Measurements from ENCODE around the gene SLAIN2.

Gene SLAIN2

DNA sequence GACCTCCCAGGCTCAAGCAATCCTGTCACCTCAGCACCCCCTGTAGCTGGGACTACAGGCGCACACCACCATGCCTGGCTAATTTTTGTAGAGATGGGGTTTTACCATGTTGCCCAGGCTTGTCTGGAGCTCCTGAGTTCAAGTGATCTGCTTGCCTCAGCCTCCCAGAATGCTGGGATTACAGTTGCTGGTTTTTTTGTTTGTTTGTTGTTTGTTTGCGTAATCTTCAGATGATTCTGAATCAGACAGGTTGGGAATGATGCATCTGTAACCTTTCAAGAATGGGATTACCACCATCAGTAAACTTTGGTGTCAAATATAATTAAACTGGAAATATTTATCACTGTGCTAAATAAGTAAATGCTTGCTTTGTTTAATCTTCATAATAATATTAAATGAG, 79.8 kb downstream of the SLAIN2 start:
- no peak for TF ChIP-seq CTCF (IDR thresholded peaks at IDR 0.05)

DNA sequence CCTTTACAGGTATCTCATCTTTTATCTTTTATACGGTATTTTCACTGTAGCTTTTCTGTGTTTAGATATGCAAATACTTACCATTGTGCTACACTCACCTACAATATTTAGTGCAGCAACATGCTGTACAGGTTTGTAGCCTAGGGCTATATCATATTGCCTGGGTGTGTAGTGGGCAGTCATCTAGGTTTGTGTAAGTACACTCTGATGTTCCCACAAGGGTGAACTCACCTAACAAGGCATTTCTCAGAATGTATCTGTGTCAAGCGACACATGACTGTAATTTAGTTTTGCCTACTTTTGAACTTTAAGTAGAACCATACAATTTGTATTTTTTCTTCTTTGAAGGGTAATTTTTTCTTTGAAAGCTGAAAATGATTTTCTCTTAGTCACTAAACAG, 87.6 kb downstream of the SLAIN2 start:
- H3K27ac ChIP-seq, result no peak overlapping the region
- intact Hi-C loops (cut with DNase I; ENCODE audit: low total_unique reads), result no loop called here
- no peaks in the 10 kb centered on the region for H3K9me3 ChIP-seq
- H3K27me3 ChIP-seq, result no peaks in the 10 kb centered on the region
- no peak for TF ChIP-seq CTCF (IDR thresholded peaks at IDR 0.05)
- no peak overlapping the region for H3K4me3 ChIP-seq
- H3K4me1 ChIP-seq, result no peaks in the 10 kb centered on the region
- peaks cover 4 to 20% (median 6%) of the 10 kb centered on the region in 3 donors for H3K36me3 ChIP-seq
- no peak for DNase-seq

More for the DNA sequence above, 79.8 kb downstream of the SLAIN2 start:
- intact Hi-C loops (cut with DNase I; ENCODE audit: low total_unique reads), result no loop called here
- no peak for DNase-seq
- H3K36me3 ChIP-seq, result peaks cover 28 to 45% (median 36%) of the 10 kb centered on the region in 3 donors
- no peak overlapping the region for H3K4me3 ChIP-seq
- no peaks in the 10 kb centered on the region for H3K9me3 ChIP-seq
- H3K27me3 ChIP-seq, result no peaks in the 10 kb centered on the region
- H3K4me1 ChIP-seq, result no peaks in the 10 kb centered on the region
- no peak overlapping the region for H3K27ac ChIP-seq

DNA sequence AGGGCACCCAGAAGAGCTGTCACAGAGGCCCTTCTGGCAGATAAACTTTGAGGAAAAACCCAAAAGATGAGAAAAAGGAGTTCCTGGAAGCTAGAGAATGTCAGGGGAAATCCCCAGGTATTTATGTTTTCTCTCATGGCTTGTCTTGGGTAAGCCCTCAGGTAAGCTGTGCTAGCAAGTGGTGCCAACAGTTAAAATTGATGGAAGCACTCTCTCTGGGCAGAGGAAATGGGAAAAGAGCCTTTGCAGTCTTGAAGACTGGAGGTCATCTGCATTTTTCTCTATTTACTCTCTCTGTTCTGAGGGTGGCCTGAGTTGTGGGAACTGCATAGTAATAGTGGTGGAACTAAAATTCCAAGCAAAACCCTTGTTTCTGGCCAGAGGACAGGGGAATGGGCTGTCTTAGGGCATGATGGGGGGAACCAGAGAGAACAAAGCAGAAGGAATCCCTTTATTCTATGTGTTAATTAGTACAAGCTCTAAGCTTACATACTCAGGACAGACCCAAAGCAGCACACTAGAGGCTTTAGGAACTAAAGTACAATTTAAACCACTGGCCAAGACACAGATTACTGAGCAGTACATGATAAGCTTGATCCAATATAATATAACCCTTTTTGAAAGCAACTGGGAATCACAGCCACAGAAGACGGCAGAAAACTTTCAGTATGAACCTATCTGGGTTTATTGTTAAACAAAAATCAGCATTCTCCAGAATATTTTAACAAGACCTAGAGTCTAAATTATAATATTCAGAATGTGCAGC, 88.6 kb downstream of the SLAIN2 start:
- no peak for DNase-seq
- Histone ChIP-seq H3K4me1 (no peaks in the 10 kb centered on the region), H3K27ac (no peak overlapping the region), H3K36me3 (peaks cover 4 to 20% (median 6%) of the 10 kb centered on the region in 3 donors), H3K27me3 (no peaks in the 10 kb centered on the region), H3K4me3 (no peak overlapping the region), H3K9me3 (no peaks in the 10 kb centered on the region)
- no peak for TF ChIP-seq CTCF (IDR thresholded peaks at IDR 0.05)
- intact Hi-C loops (cut with DNase I; ENCODE audit: low total_unique reads), result no loop called here

DNA sequence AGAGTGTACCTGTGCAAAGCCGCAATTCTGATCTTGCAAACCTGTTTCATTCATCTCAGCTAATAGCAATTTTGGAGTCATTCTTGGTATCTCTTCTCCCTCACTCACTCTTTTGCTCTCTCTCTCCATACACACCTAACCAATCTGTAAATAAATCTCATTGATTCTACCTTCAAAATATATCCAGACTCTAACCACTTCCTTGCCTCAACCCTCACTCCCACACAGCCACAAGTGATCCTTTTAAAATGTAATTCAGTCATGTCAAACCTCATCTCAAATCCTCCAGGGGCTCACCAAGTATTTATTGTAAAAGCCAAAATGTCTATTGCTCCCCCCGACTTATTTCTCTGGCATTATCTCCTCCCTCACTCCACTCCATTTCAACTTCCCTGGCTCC, 90.1 kb downstream of the SLAIN2 start:
- DNase-seq, result no peak
- TF ChIP-seq CTCF (IDR thresholded peaks at IDR 0.05), result no peak
- Histone ChIP-seq H3K27me3 (no peaks in the 10 kb centered on the region), H3K4me1 (no peaks in the 10 kb centered on the region), H3K27ac (no peak overlapping the region), H3K9me3 (no peaks in the 10 kb centered on the region), H3K4me3 (no peak overlapping the region), H3K36me3 (peaks cover 4 to 18% (median 6%) of the 10 kb centered on the region in 3 donors)
- intact Hi-C loops (cut with DNase I; ENCODE audit: low total_unique reads), result no loop called here

DNA sequence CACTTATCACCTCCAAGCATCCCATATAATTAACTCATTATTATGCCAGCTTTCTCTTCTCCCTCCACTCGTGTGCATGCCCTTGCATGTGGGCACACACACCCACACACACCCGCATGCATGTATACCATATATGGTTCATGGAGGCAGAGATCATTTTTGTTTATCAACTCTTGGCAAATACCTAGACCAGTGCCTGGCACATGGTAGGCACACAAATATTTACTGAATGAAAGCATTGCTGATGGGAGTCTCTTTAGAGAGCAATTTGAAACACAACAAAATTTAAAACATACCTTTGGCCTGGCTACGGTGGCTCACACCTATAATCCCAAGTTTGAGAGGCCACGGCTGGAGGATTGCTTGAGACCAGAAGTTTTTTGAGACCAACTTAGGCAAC, 90.7 kb downstream of the SLAIN2 start:
- TF ChIP-seq CTCF (IDR thresholded peaks at IDR 0.05), result no peak
- Histone ChIP-seq H3K4me1 (no peaks in the 10 kb centered on the region), H3K27ac (no peak overlapping the region), H3K36me3 (peaks cover 4 to 11% (median 6%) of the 10 kb centered on the region in 3 donors), H3K27me3 (no peaks in the 10 kb centered on the region), H3K4me3 (no peak overlapping the region), H3K9me3 (no peaks in the 10 kb centered on the region)
- intact Hi-C loops (cut with DNase I; ENCODE audit: low total_unique reads), result no loop called here
- DNase-seq, result no peak

All from tibial artery (tissue), 4 donors.